NB4 (cell line): ENCODE results near the gene APOBEC3C.

Experiments
- CTCF ChIP-seq: IDR thresholded peaks from one replicate; pipeline ENCODE4 v1.5.1; 2012; ENCODE audit warnings: low read depth, low read length
- POLR2A ChIP-seq: IDR thresholded peaks from 2 replicates; pipeline ENCODE4 v1.6.1; 2011; ENCODE audit warnings: mild to moderate bottlenecking; ENCODE audit not compliant: insufficient read length; ENCODE audit errors: extremely low read depth

- no peak for TF ChIP-seq CTCF
- TF ChIP-seq POLR2A: no peak
Observed at GRCh38 chr22:38965614-38966379, 48.3 kb upstream of the APOBEC3C start.
